PC-9 (cell line): ENCODE measurements around the gene EOMES. TPM values are rescaled to one million over a fixed set of nuclear protein-coding genes. Genes with fewer than 3 reads are reported as not detected.

ENCODE experiments used
- BruUV-seq: library from RNA; stranded (reverse); fragments of 400-500 nt; replicated peaks from 2 replicates; lab custom pipeline; 2021; lab: Mats Ljungman, UMichigan
- CTCF ChIA-PET: fragments of 300-600 bp; sonication (Branson Sonifier 250); formaldehyde crosslinking; loops from one replicate; lab custom pipeline; 2022; ENCODE audit warnings: antibody characterized with exemption; lab: Charles Lee
- POLR2A ChIA-PET: fragments of 300-600 bp; sonication (Branson Sonifier 250); formaldehyde crosslinking; loops from one replicate; lab custom pipeline; 2022; ENCODE audit warnings: antibody characterized with exemption; ENCODE audit not compliant: unreplicated experiment; lab: Charles Lee
- DNase-seq, 2 experiments: peaks; one replicate each; pipeline versions ENCODE4 v3.0.0 to v3.0.0-alpha.2; 2015 to 2022; ENCODE audit warnings: mixed read lengths in 1 of 2
- H2AFZ ChIP-seq: fragments of 200-600 bp; sonication (generic); 2 replicates; pipeline ENCODE4 v1.8.1; 2017; ENCODE audit warnings: antibody characterized with exemption
- H3F3A ChIP-seq: fragments of 200-600 bp; sonication (generic); 2 replicates; pipeline ENCODE4 v1.8.1; 2017; ENCODE audit warnings: antibody characterized with exemption, mild to moderate bottlenecking, low read depth; ENCODE audit not compliant: insufficient read depth
- H3K27ac ChIP-seq: fragments of 200-600 bp; sonication (generic); 2 replicates; pipeline ENCODE4 v1.6.1; 2016; ENCODE audit warnings: mixed run types
- H3K27me3 ChIP-seq: fragments of 200-600 bp; sonication (generic); 2 replicates; pipeline ENCODE4 v1.6.1; 2016; ENCODE audit warnings: low read depth, mixed run types; ENCODE audit not compliant: insufficient read depth
- H3K36me3 ChIP-seq: fragments of 200-600 bp; sonication (generic); 2 replicates; pipeline ENCODE4 v1.6.1; 2016; ENCODE audit warnings: low read depth, mixed run types
- H3K4me1 ChIP-seq: fragments of 200-600 bp; sonication (generic); replicated peaks from 2 replicates; pipeline ENCODE4 v1.6.1; 2016; ENCODE audit warnings: mixed run types; ENCODE audit not compliant: insufficient read depth
- H3K4me2 ChIP-seq: fragments of 200-600 bp; sonication (generic); 2 replicates; pipeline ENCODE4 v1.6.1; 2017; ENCODE audit warnings: mixed run types
- H3K4me3 ChIP-seq: fragments of 200-600 bp; sonication (generic); 2 replicates; pipeline ENCODE4 v1.6.1; 2016; ENCODE audit warnings: mixed run types
- H3K79me2 ChIP-seq: fragments of 200-600 bp; sonication (generic); 2 replicates; pipeline ENCODE4 v1.6.1; 2017; ENCODE audit warnings: low read depth, mixed run types
- H3K9me2 ChIP-seq: fragments of 200-600 bp; sonication (generic); 2 replicates; pipeline ENCODE4 v1.8.1; 2017; ENCODE audit warnings: mild to moderate bottlenecking; ENCODE audit not compliant: insufficient read depth
- H3K9me3 ChIP-seq: fragments of 200-600 bp; sonication (generic); 2 replicates; pipeline ENCODE4 v1.8.1; 2016; ENCODE audit warnings: low read depth; ENCODE audit not compliant: insufficient read depth
- H4K20me1 ChIP-seq: fragments of 200-600 bp; sonication (generic); 2 replicates; pipeline ENCODE4 v1.8.1; 2017; ENCODE audit not compliant: insufficient read depth
- EZH2 ChIP-seq: fragments of 200-600 bp; sonication (generic); IDR thresholded peaks from 2 replicates; pipeline ENCODE4 v1.8.0; 2017; ENCODE audit warnings: antibody characterized with exemption, low read depth
- intact Hi-C: fragments of 100-400 bp; cut with micrococcal nuclease; formaldehyde crosslinking; loops from one replicate; pipeline ENCODE4 v1.10.0; 2022; ENCODE audit not compliant: unreplicated experiment
- total RNA-seq: library from RNA; stranded (reverse); gene quantifications from 2 replicates; pipeline ENCODE4 v1.2.3, GENCODE V29; 2021
- TF ChIP-seq, protein P1 (sequence below): fragments of 200-600 bp; sonication (generic); conservative IDR thresholded peaks from 2 replicates; pipeline ENCODE4 v1.6.1; 2017; ENCODE audit warnings: mixed run types, antibody characterized with exemption, mild to moderate bottlenecking, moderate library complexity

The EOMES gene
- total RNA-seq, 1 experiment from 2014 or later = not detected

DNA sequence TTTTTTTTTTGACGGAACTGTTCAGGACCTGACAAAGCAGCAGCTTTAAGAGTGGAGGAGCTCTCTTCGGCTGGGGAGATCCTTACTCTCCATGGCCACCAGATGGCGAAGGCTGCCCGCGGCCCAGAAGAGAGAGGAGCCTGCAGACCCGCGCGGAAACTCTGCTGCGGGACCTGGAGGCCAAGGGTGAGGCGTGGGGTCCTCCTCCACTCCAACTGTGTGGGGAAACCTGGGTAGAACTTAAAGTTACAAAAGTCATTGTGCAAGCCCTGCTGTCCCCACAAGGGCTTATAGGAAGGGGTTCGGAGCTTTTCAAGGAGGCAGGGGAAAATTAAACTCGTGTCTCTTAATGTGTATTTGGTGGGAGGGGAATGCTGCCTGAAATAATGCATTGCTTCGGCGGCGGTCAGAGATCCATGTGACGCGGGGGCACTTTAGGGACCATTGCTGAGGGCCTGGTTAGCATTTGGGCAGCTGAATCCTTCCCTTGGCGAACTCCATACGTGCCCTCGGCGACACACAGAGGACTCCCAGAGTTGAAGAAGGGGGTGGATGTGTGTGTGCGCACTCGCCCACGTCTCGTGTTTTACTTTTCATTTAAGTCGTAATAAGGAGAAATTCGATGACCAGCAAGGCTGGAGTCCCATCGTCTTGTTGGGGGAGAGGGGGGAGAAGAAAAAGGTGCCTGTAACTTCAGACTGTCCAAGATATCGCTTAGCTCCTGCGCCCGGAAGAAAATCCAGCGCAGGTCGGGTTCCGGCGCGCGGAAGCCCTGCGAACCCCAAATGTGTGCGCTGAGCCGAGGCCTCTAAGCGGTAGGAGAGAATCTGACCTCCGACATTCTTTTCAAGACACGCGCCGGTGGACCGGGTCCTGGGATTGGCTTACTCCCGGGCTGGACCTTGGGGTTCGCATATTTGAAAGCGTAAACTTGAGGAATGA lies 9.7 kb downstream of the EOMES start:
- intact Hi-C loops = loop anchor here (2.0 kb wide), 1 partner anchor 616 kb away; no protein-coding TSS in a partner anchor
- peak; percentile 47 to 63 for DNase-seq
- Histone ChIP-seq H3K4me3 (peak overlapping the region; percentile 68), H3K4me2 (peak overlapping the region; percentile 84), H3K79me2 (no peaks in the 10 kb centered on the region), H2AFZ (peak overlapping the region; percentile 93), H3K9me3 (no peaks in the 10 kb centered on the region), H3F3A (no peaks in the 10 kb centered on the region), H3K27ac (no peak overlapping the region), H4K20me1 (no peaks in the 10 kb centered on the region), H3K36me3 (no peaks in the 10 kb centered on the region), H3K9me2 (no peaks in the 10 kb centered on the region), H3K4me1 (no peaks in the 10 kb centered on the region; the same call in 1 of the 2 replicates), H3K27me3 (peaks cover 23% of the 10 kb centered on the region)
- CTCF ChIA-PET = interaction anchor here (0.5 to 1.2 kb wide), 14 partner anchors 32 to 1784 kb away, joined by 3 to 20 read pairs (median 4); no protein-coding TSS in a partner anchor
- POLR2A ChIA-PET = no interaction called here
- BruUV-seq = no TSS peak
- TF ChIP-seq, protein P1, sequence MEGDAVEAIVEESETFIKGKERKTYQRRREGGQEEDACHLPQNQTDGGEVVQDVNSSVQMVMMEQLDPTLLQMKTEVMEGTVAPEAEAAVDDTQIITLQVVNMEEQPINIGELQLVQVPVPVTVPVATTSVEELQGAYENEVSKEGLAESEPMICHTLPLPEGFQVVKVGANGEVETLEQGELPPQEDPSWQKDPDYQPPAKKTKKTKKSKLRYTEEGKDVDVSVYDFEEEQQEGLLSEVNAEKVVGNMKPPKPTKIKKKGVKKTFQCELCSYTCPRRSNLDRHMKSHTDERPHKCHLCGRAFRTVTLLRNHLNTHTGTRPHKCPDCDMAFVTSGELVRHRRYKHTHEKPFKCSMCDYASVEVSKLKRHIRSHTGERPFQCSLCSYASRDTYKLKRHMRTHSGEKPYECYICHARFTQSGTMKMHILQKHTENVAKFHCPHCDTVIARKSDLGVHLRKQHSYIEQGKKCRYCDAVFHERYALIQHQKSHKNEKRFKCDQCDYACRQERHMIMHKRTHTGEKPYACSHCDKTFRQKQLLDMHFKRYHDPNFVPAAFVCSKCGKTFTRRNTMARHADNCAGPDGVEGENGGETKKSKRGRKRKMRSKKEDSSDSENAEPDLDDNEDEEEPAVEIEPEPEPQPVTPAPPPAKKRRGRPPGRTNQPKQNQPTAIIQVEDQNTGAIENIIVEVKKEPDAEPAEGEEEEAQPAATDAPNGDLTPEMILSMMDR = peak; percentile 84
- TF ChIP-seq EZH2 = no peak

DNA sequence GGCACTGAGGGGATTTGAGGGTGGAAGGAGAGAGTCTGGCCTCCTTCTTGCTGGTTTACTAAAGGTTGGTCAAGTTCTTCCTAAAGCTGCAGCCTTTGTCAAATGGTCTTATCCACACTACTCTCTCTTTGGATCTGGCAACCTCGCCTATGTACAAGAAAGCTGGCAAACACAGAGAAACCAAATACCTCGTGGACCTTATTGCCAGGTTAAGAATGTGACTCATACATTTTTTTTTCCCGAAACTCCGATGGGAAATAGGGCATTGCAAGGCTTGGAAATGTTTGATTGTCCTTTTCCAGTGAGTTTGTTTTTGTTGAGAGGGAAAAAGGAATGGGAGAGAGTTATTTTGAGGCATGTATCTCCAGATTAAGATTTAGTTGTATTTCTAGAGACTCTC lies 13.9 kb downstream of the EOMES start:
- TF ChIP-seq, protein P1 = no peak
- no peak for TF ChIP-seq EZH2
- Histone ChIP-seq H3K9me3 (no peaks in the 10 kb centered on the region), H4K20me1 (no peaks in the 10 kb centered on the region), H3K79me2 (no peaks in the 10 kb centered on the region), H3F3A (no peaks in the 10 kb centered on the region), H3K4me3 (no peak overlapping the region), H3K36me3 (no peaks in the 10 kb centered on the region), H3K27me3 (peaks cover 7% of the 10 kb centered on the region), H3K4me1 (no peaks in the 10 kb centered on the region; the same call in 1 of the 2 replicates), H3K9me2 (no peaks in the 10 kb centered on the region), H2AFZ (no peak overlapping the region), H3K27ac (no peak overlapping the region), H3K4me2 (no peak overlapping the region)
- DNase-seq = no peak
- intact Hi-C loops = no loop called here
- no TSS peak for BruUV-seq
- CTCF ChIA-PET = interaction anchor here (0.6 kb wide), 1 partner anchor 359 kb away, joined by 4 read pairs; no protein-coding TSS in a partner anchor
- POLR2A ChIA-PET = no interaction called here

- BruUV-seq = no TSS peak
- DNase-seq = no peak
- no peaks in the 10 kb centered on the region for H3K27me3 ChIP-seq
- ChIA-PET CTCF (no interaction called here), POLR2A (no interaction called here)
- intact Hi-C loops = no loop called here
- H3K4me3 ChIP-seq = no peak overlapping the region
- H3F3A ChIP-seq = no peaks in the 10 kb centered on the region
- no peaks in the 10 kb centered on the region for H4K20me1 ChIP-seq
- H2AFZ ChIP-seq = no peak overlapping the region
- TF ChIP-seq, protein P1 = no peak
- TF ChIP-seq EZH2 = no peak
- no peak overlapping the region for H3K4me2 ChIP-seq
- no peaks in the 10 kb centered on the region for H3K36me3 ChIP-seq
- no peak overlapping the region for H3K27ac ChIP-seq
- no peaks in the 10 kb centered on the region for H3K9me3 ChIP-seq
- no peaks in the 10 kb centered on the region for H3K9me2 ChIP-seq
- H3K4me1 ChIP-seq = peaks cover 9% of the 10 kb centered on the region
- no peaks in the 10 kb centered on the region for H3K79me2 ChIP-seq
Measured at GRCh38 chr3:27699067-27699466, 23.1 kb downstream of the EOMES start.
